Gastroesophageal sphincter (tissue), 3 donors: Measurements from ENCODE around the gene CENPN.

Experiments
- EP300 ChIP-seq: sonication (generic); formaldehyde crosslinking; IDR thresholded peaks from one replicate; pipeline ENCODE4 v1.6.1; 2017; ENCODE audit warnings: antibody characterized with exemption, mild to moderate bottlenecking
- POLR2A ChIP-seq, 2 donors: fragments of 450-650 bp; IDR thresholded peaks; one replicate each; pipeline ENCODE4 v1.6.1; 2017; ENCODE audit warnings: antibody characterized with exemption in 2 of 2, mild to moderate bottlenecking in 2 of 2, moderate library complexity in 1 of 2
- TF ChIP-seq, protein P1 (sequence below), 4 experiments: fragments of 200-600 bp in 2 of 4; fragments of 450-650 bp in 2 of 4; sonication (generic) in 1 of 4; IDR thresholded peaks; one replicate each; pipeline ENCODE4 v1.5.1; 2017 to 2019; ENCODE audit warnings: antibody characterized with exemption in 4 of 4, mild to moderate bottlenecking in 2 of 4, moderate library complexity in 2 of 4

DNA sequence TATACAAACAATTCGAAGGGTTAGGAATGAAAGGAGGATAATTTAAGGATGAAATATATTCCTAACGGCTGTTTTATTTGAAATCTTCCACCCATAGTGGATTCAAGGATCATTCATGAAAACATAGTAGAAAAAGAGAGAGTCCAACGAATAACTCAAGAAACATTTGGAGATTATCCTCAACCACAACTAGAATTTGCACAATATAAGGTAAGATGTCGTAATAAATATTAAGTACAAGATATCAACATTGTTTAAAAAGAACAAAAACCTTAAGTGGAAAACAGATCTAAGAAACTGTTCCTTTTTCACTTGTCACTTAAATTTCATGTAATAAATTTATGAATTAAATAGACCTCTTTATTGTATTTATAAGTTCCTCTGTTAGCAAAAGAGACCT lies 19.4 kb downstream of the CENPN start:
- no peak for TF ChIP-seq POLR2A (IDR thresholded peaks at IDR 0.05)
- TF ChIP-seq, protein P1, sequence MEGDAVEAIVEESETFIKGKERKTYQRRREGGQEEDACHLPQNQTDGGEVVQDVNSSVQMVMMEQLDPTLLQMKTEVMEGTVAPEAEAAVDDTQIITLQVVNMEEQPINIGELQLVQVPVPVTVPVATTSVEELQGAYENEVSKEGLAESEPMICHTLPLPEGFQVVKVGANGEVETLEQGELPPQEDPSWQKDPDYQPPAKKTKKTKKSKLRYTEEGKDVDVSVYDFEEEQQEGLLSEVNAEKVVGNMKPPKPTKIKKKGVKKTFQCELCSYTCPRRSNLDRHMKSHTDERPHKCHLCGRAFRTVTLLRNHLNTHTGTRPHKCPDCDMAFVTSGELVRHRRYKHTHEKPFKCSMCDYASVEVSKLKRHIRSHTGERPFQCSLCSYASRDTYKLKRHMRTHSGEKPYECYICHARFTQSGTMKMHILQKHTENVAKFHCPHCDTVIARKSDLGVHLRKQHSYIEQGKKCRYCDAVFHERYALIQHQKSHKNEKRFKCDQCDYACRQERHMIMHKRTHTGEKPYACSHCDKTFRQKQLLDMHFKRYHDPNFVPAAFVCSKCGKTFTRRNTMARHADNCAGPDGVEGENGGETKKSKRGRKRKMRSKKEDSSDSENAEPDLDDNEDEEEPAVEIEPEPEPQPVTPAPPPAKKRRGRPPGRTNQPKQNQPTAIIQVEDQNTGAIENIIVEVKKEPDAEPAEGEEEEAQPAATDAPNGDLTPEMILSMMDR (IDR thresholded peaks at IDR 0.05), result no peak
- TF ChIP-seq EP300, result no peak
